Activated B cell treated with CpG ODN at 0.5 μM for 24 hours (primary cell): ENCODE measurements around the gene KCP. TPM values are rescaled to one million over a fixed set of nuclear protein-coding genes. Genes with fewer than 3 reads are reported as not detected.

Experiments
- ATAC-seq: fragments of 200-7000 bp; cut with Tn5 transposase; one replicate; pipeline ENCODE4 v1.10.0; 2021; ENCODE audit warnings: low read depth, mild to moderate bottlenecking, moderate library complexity
- CTCF ChIA-PET: fragments of 350-600 bp; sonication (Branson Sonifier 250); formaldehyde crosslinking; loops from one replicate; lab custom pipeline; 2021; ENCODE audit warnings: antibody characterized with exemption; lab: Charles Lee
- POLR2A ChIA-PET: fragments of 350-600 bp; sonication (Branson Sonifier 250); formaldehyde crosslinking; loops from one replicate; lab custom pipeline; 2021; ENCODE audit warnings: antibody characterized with exemption; lab: Charles Lee
- DNase-seq: peaks from one replicate; pipeline ENCODE4 v3.0.0; 2022
- H3K27ac Mint-ChIP-seq: one replicate; pipeline ENCODE4 v1.8.0; 2020; ENCODE audit warnings: mixed read lengths
- H3K27me3 Mint-ChIP-seq: one replicate; pipeline ENCODE4 v1.8.0; 2021; ENCODE audit warnings: mixed read lengths
- H3K36me3 Mint-ChIP-seq: one replicate; pipeline ENCODE4 v1.8.0; 2021; ENCODE audit warnings: low read depth, mixed read lengths
- H3K4me1 Mint-ChIP-seq: one replicate; pipeline ENCODE4 v1.8.0; 2021; ENCODE audit warnings: mixed read lengths
- H3K4me3 Mint-ChIP-seq: one replicate; pipeline ENCODE4 v1.8.0; 2020; ENCODE audit warnings: mild to moderate bottlenecking, mixed read lengths
- H3K9me3 Mint-ChIP-seq: one replicate; pipeline ENCODE4 v1.8.0; 2020; ENCODE audit warnings: mixed read lengths
- intact Hi-C: fragments of 100-400 bp; cut with micrococcal nuclease; formaldehyde crosslinking; loops from one replicate; pipeline ENCODE4 v1.15.1; 2024
- total RNA-seq: library from RNA; stranded (reverse); gene quantifications from 2 replicates; pipeline ENCODE4 v1.2.3, GENCODE V29; 2022
- TF ChIP-seq, protein P1 (sequence below): fragments of 200-600 bp; IDR thresholded peaks from one replicate; pipeline ENCODE4 v1.8.0; 2022; ENCODE audit warnings: antibody characterized with exemption, mild to moderate bottlenecking

Gene KCP
- total RNA-seq, 1 donor from 2014 or later, result 4.1 TPM

DNA sequence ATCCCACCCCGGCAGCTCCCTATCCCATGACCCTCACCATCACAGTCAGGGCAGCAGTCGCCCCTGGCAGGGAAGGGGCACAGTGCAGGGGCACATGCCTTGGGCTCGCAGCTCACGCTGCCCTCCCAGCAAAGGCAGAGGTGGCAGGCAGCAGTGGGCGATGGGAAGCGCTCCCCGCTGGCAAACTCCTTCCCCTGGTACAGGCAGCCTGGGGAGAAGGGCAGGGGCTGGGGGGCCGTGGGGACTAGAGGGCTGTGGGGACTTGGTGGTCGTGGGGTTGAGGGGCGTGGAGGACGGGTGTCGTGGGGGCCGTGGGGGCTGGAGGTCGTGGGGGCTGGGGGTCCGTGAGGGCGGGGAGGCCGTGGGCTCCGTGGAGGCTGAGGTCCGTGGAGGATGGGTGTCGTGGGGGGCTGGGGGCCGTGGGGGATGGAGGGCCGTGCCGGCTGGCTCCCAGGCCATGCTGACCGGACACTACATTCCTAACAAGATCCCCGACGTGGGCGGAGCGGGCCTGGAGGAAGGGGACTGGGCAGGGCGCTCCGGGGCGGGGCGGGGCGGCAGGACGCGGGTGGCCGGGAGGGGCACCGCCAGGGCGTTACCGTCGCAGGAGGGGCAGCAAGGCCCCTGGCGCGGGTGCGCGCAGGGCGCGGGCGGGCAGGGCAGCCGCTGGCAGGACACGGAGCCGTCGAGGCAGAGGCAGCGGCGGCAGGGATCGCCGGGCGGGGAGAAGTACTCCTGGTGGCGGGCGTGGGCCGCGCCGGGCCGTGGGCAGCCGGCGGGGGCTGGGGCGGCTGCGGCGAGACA, 20.0 kb downstream of the KCP start:
- Mint-ChIP-seq H3K36me3 (no peaks in the 10 kb centered on the region), H3K27ac (no peak overlapping the region), H3K9me3 (no peaks in the 10 kb centered on the region), H3K27me3 (peaks cover 12% of the 10 kb centered on the region), H3K4me1 (peaks cover 2% of the 10 kb centered on the region), H3K4me3 (no peak overlapping the region)
- TF ChIP-seq, protein P1, sequence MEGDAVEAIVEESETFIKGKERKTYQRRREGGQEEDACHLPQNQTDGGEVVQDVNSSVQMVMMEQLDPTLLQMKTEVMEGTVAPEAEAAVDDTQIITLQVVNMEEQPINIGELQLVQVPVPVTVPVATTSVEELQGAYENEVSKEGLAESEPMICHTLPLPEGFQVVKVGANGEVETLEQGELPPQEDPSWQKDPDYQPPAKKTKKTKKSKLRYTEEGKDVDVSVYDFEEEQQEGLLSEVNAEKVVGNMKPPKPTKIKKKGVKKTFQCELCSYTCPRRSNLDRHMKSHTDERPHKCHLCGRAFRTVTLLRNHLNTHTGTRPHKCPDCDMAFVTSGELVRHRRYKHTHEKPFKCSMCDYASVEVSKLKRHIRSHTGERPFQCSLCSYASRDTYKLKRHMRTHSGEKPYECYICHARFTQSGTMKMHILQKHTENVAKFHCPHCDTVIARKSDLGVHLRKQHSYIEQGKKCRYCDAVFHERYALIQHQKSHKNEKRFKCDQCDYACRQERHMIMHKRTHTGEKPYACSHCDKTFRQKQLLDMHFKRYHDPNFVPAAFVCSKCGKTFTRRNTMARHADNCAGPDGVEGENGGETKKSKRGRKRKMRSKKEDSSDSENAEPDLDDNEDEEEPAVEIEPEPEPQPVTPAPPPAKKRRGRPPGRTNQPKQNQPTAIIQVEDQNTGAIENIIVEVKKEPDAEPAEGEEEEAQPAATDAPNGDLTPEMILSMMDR, result no peak
- POLR2A ChIA-PET, result no interaction called here
- CTCF ChIA-PET, result no interaction called here
- DNase-seq, result peak; percentile 29
- peak; percentile 47 for ATAC-seq
- intact Hi-C loops, result no loop called here

GRCh38 chr7:128889121-128889520, 21.4 kb downstream of the KCP start:
- no peak for DNase-seq
- POLR2A ChIA-PET, result no interaction called here
- H3K4me1 Mint-ChIP-seq, result peaks cover 2% of the 10 kb centered on the region
- TF ChIP-seq, protein P1, result no peak
- ATAC-seq, result no peak
- no peak overlapping the region for H3K27ac Mint-ChIP-seq
- no peaks in the 10 kb centered on the region for H3K9me3 Mint-ChIP-seq
- intact Hi-C loops, result no loop called here
- peaks cover 15% of the 10 kb centered on the region for H3K27me3 Mint-ChIP-seq
- no peak overlapping the region for H3K4me3 Mint-ChIP-seq
- no peaks in the 10 kb centered on the region for H3K36me3 Mint-ChIP-seq
- CTCF ChIA-PET, result no interaction called here

GRCh38 chr7:128888756-128889095, 21.8 kb downstream of the KCP start:
- no peaks in the 10 kb centered on the region for H3K9me3 Mint-ChIP-seq
- H3K4me1 Mint-ChIP-seq, result peaks cover 2% of the 10 kb centered on the region
- no peak overlapping the region for H3K4me3 Mint-ChIP-seq
- TF ChIP-seq, protein P1, result no peak
- no peak overlapping the region for H3K27ac Mint-ChIP-seq
- DNase-seq (no peak), ATAC-seq (no peak)
- CTCF ChIA-PET, result no interaction called here
- H3K36me3 Mint-ChIP-seq, result no peaks in the 10 kb centered on the region
- intact Hi-C loops, result no loop called here
- POLR2A ChIA-PET, result no interaction called here
- peaks cover 15% of the 10 kb centered on the region for H3K27me3 Mint-ChIP-seq

DNA sequence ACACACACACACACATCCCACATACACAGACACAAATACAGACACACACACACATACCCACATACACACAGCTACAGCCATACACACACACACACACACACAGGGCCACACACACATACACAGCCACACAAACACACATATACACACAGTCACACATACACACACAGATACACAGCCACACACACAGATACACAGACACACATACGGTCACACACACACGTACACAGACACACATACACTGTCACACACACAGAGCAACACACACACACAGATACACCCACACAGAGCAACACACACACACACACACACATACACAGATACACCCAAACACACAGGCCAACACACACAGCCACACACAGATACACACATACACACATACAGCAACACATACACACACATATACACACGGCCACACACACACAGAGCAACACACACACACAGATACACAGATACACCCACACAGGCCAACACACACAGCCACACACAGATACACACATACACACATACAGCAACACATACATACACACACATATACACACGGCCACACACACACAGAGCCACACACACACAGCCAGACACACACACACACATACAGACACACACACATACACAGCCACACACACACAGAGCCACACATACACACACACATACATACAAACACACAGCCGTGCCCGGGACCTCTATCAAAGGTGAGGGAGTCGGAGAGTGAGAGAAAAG, 22.3 kb downstream of the KCP start:
- no peaks in the 10 kb centered on the region for H3K36me3 Mint-ChIP-seq
- peaks cover 5% of the 10 kb centered on the region for H3K4me1 Mint-ChIP-seq
- TF ChIP-seq, protein P1, result no peak
- intact Hi-C loops, result no loop called here
- ATAC-seq (no peak), DNase-seq (no peak)
- ChIA-PET CTCF (no interaction called here), POLR2A (no interaction called here)
- H3K27me3 Mint-ChIP-seq, result peaks cover 15% of the 10 kb centered on the region
- no peaks in the 10 kb centered on the region for H3K9me3 Mint-ChIP-seq
- no peak overlapping the region for H3K4me3 Mint-ChIP-seq
- H3K27ac Mint-ChIP-seq, result no peak overlapping the region

DNA sequence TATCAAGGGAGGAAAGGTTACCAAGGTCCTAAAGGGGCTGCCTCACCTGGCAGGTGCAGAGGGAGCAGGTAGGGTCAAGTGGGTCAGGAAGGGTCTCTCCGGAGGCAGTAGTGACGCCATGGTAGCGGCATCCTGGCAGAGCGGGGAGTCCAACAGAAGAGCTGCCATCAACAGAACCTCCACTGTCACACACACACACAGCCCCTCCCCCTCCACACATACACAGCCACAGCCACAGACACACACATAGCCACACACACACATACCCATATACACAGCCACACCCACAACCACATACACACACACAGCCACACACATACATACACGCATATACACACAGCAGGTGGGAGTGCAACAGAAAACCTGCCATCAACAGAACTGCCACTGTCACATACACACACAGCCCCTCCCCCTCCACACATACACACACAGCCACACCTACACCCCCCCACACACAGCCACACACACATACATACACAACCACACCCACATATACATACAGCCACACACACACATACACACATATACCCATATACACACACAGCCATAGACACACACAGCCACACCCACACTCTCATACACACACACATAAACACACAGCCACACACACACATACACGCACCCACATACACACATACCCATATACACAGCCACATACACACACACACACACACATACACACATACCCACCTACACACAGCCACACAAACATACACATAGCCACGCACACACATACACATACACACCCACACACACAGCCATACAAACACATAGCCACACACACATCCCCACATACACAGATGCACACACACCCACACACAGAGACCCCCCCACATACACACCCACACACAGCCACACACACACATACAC, 23.1 kb downstream of the KCP start:
- H3K4me1 Mint-ChIP-seq, result peaks cover 5% of the 10 kb centered on the region
- intact Hi-C loops, result no loop called here
- peaks cover 15% of the 10 kb centered on the region for H3K27me3 Mint-ChIP-seq
- ATAC-seq (no peak), DNase-seq (no peak)
- no peak overlapping the region for H3K27ac Mint-ChIP-seq
- TF ChIP-seq, protein P1, result no peak
- no peaks in the 10 kb centered on the region for H3K9me3 Mint-ChIP-seq
- H3K36me3 Mint-ChIP-seq, result no peaks in the 10 kb centered on the region
- H3K4me3 Mint-ChIP-seq, result no peak overlapping the region
- POLR2A ChIA-PET, result no interaction called here
- CTCF ChIA-PET, result no interaction called here
